Measurements from ENCODE around the gene ZXDA.
"Not testable (repeated sequence)": the region's sequence is repeated elsewhere in the genome, so short reads cannot be mapped to it uniquely, and the experiment has no call there.

ZXDA gene, protein sequence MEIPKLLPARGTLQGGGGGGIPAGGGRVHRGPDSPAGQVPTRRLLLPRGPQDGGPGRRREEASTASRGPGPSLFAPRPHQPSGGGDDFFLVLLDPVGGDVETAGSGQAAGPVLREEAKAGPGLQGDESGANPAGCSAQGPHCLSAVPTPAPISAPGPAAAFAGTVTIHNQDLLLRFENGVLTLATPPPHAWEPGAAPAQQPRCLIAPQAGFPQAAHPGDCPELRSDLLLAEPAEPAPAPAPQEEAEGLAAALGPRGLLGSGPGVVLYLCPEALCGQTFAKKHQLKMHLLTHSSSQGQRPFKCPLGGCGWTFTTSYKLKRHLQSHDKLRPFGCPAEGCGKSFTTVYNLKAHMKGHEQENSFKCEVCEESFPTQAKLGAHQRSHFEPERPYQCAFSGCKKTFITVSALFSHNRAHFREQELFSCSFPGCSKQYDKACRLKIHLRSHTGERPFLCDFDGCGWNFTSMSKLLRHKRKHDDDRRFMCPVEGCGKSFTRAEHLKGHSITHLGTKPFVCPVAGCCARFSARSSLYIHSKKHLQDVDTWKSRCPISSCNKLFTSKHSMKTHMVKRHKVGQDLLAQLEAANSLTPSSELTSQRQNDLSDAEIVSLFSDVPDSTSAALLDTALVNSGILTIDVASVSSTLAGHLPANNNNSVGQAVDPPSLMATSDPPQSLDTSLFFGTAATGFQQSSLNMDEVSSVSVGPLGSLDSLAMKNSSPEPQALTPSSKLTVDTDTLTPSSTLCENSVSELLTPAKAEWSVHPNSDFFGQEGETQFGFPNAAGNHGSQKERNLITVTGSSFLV

GRCh38 chrX:57910287-57910912 lies at the start of gene ZXDA:
ZXDA (minus strand) TSS chrX:57910458; CDS start chrX:57910420, 38 bp downstream.
- peak in 1 of 2 donors; percentile 57 for DNase-seq

GRCh38 chrX:57952320-57952678 lies 42.0 kb upstream of the ZXDA start:
- no peak for DNase-seq

GRCh38 chrX:57951666-57952319 lies 41.5 kb upstream of the ZXDA start:
- DNase-seq: peak in 1 of 2 donors; percentile 30

- DNase-seq: no peak
These were observed 23.1 kb upstream of the ZXDA start for GRCh38 chrX:57933321-57933720.

DNA sequence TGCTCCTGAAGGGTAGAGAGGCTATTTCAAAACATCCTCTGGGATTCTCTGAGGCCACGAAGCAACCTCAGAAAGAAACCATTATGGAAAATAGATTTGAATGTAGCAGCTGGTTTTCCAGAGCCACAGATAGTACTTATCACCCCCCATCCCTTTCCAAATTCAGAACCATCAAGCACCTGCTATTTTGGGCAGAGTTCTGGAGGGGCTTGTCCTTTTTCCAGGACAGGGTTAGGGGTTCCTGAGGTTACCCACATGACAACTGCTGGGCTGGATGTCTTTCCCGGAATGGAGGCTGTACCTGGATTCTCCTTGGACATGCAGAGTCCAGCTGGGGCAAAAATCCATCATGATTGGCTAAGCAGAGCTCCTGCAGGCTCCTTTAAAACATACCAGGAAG lies 22.0 kb upstream of the ZXDA start:
- DNase-seq: no peak

GRCh38 chrX:57930051-57930450 lies 19.8 kb upstream of the ZXDA start:
- DNase-seq: no peak

DNA sequence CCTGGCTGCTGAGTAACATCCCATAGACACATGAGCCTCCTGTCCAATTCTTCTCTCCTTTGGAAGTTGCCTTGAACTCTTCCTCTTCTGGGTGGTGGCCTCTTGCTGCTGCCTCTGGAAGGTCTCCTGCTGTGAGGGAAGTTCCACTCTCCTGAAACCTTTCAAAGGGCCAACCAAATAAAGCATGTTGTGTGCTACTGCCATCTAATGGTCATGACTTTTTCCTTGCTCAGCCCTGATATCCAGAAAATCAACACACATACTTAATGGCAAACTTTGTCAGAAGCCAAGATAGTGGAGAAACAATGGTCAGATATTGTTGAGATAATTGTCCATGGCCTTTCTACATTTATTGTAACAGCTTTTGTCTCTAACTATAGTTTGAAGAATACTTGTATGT lies 19.1 kb upstream of the ZXDA start:
- no peak for DNase-seq

DNA sequence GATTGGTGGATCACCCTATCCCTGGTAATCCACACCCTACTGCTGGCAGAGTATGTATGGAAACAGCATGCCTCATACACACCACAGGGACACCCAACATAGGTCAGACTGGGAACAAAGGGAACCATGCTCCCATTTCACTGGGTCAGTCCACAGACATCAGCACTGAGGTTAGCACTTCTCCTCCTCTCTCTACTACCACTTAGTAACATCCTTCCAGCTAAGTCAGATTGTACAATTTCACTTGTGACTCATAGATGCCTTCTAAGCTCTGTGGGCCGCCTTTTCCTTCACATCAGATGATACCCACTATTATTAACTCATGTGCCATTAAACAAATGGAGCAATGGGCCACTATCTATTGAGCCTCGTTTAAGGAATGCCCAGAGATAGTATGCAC lies 15.5 kb upstream of the ZXDA start:
- DNase-seq: no peak

GRCh38 chrX:57918750-57919436 lies 8.6 kb upstream of the ZXDA start:
- peak in 1 of 2 donors; percentile 43 for DNase-seq

- no peak for DNase-seq
These were observed 5.4 kb upstream of the ZXDA start for GRCh38 chrX:57915680-57916079.

DNA sequence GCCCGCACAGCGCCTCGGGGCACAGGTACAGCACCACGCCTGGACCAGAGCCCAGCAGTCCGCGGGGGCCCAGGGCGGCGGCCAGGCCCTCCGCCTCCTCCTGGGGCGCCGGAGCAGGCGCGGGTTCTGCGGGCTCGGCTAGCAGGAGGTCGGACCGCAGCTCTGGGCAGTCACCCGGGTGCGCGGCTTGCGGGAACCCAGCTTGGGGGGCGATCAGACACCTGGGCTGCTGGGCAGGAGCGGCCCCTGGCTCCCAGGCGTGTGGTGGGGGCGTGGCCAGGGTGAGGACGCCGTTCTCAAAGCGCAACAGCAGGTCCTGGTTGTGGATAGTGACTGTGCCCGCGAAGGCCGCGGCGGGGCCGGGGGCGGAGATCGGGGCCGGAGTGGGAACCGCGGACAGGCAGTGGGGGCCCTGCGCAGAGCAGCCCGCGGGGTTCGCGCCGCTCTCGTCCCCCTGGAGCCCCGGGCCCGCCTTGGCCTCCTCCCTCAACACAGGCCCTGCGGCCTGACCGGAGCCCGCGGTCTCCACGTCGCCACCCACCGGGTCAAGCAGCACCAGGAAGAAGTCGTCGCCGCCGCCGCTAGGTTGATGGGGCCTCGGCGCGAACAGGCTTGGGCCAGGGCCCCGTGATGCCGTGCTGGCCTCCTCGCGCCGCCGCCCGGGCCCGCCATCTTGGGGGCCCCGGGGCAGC lies 517 bp downstream of the ZXDA start:
- DNase-seq: peak; percentile 12 to 49

- DNase-seq: not testable (repeated sequence)
These were observed 1.2 kb downstream of the ZXDA start for GRCh38 chrX:57908972-57909594.

DNA sequence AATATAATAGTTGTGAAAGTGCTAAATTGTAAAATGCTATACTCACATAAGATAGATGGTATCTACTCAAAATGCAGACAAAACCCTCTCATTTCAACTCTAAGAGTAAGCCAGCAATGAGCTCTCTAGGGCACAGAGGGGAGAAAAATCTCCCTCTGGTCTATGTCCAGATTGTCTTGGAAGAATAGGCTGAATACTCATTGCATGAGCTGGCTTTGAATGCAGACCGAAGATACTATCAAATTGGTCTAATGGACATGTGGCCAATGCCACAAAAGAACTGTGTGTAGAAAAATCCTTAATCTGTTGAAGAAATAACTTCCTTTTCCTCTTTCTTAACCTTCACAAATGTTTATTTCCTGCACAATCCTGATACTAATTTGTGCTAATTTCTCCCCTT lies 3.5 kb downstream of the ZXDA start:
- DNase-seq: no peak

- no peak for DNase-seq
These were observed 5.1 kb downstream of the ZXDA start for GRCh38 chrX:57905141-57905540.

- no peak for DNase-seq
These were observed 5.9 kb downstream of the ZXDA start for GRCh38 chrX:57904176-57904880.

GRCh38 chrX:57902633-57903032 lies 7.6 kb downstream of the ZXDA start:
- no peak for DNase-seq

DNA sequence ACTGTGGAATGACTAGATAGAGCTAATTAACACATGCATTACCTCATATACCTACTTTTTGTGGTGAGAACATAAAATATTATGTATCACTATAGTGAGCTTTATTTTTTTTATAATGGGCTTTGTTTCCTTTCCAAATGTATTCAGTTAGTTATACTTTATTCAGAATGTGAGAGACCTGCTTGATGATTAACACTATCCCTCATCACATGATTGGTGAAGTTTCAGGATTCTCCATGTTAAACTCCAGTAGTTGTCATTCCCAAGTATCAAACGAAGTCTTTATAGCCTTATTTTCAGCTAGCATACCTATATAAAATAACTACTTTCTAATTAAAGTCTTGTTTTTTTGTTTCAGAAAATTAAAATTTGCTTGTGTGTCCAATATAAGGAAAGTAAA lies 8.8 kb downstream of the ZXDA start:
- DNase-seq: no peak

- DNase-seq: no peak
These were observed 9.3 kb downstream of the ZXDA start for GRCh38 chrX:57900975-57901374.

DNA sequence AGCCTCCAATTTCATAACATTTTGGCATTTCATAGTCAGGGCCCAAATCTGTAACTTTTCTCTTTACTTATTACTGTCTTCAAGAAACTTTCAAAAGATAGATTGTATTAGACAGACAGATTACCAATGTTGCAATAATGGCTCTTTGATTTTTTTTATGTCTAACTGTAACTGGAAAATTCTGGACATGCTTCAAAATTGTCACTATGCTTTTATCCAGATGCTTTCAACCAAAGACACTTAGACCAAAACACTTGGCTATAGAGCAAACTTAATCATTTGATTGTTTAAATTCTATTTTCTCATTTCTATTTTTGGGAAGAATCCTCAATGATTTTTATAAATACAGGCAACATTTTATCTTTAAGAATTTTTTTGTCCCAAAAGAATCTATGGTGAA lies 10.4 kb downstream of the ZXDA start:
- DNase-seq: no peak

DNA sequence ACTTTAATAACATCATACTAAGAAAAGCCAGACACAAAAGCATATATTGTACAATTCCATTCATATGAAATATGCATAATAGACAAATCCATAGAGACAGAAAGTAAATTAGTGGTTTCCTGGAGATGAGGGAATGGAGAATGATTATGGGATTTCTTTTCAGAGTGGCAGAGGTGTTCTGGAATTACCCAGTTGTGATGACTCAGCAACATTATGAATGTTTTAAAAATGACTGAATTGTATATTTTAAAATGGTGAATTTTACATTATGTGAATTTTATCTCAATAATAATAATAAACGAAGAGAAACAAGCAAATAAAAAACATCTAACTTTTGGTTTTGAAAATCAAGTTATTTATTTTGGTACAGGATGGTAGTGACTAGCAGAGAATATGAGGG lies 11.2 kb downstream of the ZXDA start:
- DNase-seq: no peak

GRCh38 chrX:57871463-57871862 lies 38.8 kb downstream of the ZXDA start:
- DNase-seq: no peak
